Activated naive CD4-positive, alpha-beta T cell treated with anti-CD3 and anti-CD28 coated beads, Interleukin-2, amount 10 ng/mL, durations not matched to agents 7 days and 5 days (primary cell): ENCODE results near the gene ADTRP.

Experiments
- CTCF ChIA-PET: fragments of 350-600 bp; sonication (Branson Sonifier 250); formaldehyde crosslinking; loops from one replicate; lab custom pipeline; 2021; ENCODE audit warnings: antibody characterized with exemption; lab: Charles Lee
- DNase-seq: peaks from one replicate; pipeline ENCODE4 v3.0.0-alpha.2; 2020
- H3K27ac Mint-ChIP-seq: one replicate; pipeline ENCODE4 v1.8.0; 2021; ENCODE audit warnings: mild to moderate bottlenecking, moderate library complexity, mixed read lengths
- H3K27me3 Mint-ChIP-seq: one replicate; pipeline ENCODE4 v1.8.0; 2021; ENCODE audit warnings: mild to moderate bottlenecking, mixed read lengths
- H3K36me3 Mint-ChIP-seq: one replicate; pipeline ENCODE4 v1.8.0; 2021; ENCODE audit warnings: mixed read lengths
- H3K4me1 Mint-ChIP-seq: one replicate; pipeline ENCODE4 v1.8.0; 2021; ENCODE audit warnings: mixed read lengths
- H3K4me3 Mint-ChIP-seq: one replicate; pipeline ENCODE4 v1.8.0; 2021; ENCODE audit warnings: mild to moderate bottlenecking, moderate library complexity, mixed read lengths
- H3K9me3 Mint-ChIP-seq: one replicate; pipeline ENCODE4 v1.8.0; 2021; ENCODE audit warnings: mixed read lengths

Gene ADTRP

GRCh38 chr6:11778648-11779328 lies at the start of gene ADTRP:
Gene ADTRP (minus strand): TSS chr6:11778803. CDS start chr6:11778759, 44 bp downstream.
- no peak for DNase-seq
- Mint-ChIP-seq H3K9me3 (no peaks in the 10 kb centered on the region), H3K36me3 (no peaks in the 10 kb centered on the region), H3K4me1 (no peaks in the 10 kb centered on the region), H3K4me3 (no peak within 1 kb of the TSS), H3K27me3 (no peaks in the 10 kb centered on the region), H3K27ac (no peak within 1 kb of the TSS)
- CTCF ChIA-PET = interaction anchor here (1.0 kb wide), 1 partner anchor 58 kb away, joined by 3 read pairs; no protein-coding TSS in a partner anchor

- no peak for DNase-seq
- Mint-ChIP-seq H3K36me3 (no peaks in the 10 kb centered on the region), H3K27ac (no peak overlapping the region), H3K9me3 (no peaks in the 10 kb centered on the region), H3K27me3 (no peaks in the 10 kb centered on the region), H3K4me1 (no peaks in the 10 kb centered on the region), H3K4me3 (no peak overlapping the region)
- CTCF ChIA-PET = interaction anchor here (1.2 kb wide), 1 partner anchor 16 kb away, joined by 3 read pairs; no protein-coding TSS in a partner anchor
Measured at GRCh38 chr6:11826779-11827178, 48.2 kb upstream of the ADTRP start.

- Mint-ChIP-seq H3K27me3 (no peaks in the 10 kb centered on the region), H3K4me3 (no peak overlapping the region), H3K27ac (no peak overlapping the region), H3K9me3 (no peaks in the 10 kb centered on the region), H3K36me3 (no peaks in the 10 kb centered on the region), H3K4me1 (no peaks in the 10 kb centered on the region)
- no peak for DNase-seq
- CTCF ChIA-PET = no interaction called here
Measured at GRCh38 chr6:11824986-11825385, 46.4 kb upstream of the ADTRP start.

- H3K27ac Mint-ChIP-seq = no peak overlapping the region
- no peak overlapping the region for H3K4me3 Mint-ChIP-seq
- no peaks in the 10 kb centered on the region for H3K36me3 Mint-ChIP-seq
- H3K4me1 Mint-ChIP-seq = no peaks in the 10 kb centered on the region
- DNase-seq = no peak
- CTCF ChIA-PET = interaction anchor here (1.0 kb wide), 1 partner anchor 411 kb away, joined by 3 read pairs; no protein-coding TSS in a partner anchor
- H3K9me3 Mint-ChIP-seq = peaks cover 3% of the 10 kb centered on the region
- no peaks in the 10 kb centered on the region for H3K27me3 Mint-ChIP-seq
Measured at GRCh38 chr6:11822346-11822745, 43.7 kb upstream of the ADTRP start.

GRCh38 chr6:11821781-11822180 lies 43.2 kb upstream of the ADTRP start:
- Mint-ChIP-seq H3K4me1 (no peaks in the 10 kb centered on the region), H3K27me3 (no peaks in the 10 kb centered on the region), H3K36me3 (no peaks in the 10 kb centered on the region), H3K27ac (no peak overlapping the region), H3K4me3 (no peak overlapping the region), H3K9me3 (peaks cover 3% of the 10 kb centered on the region)
- no peak for DNase-seq
- CTCF ChIA-PET = interaction anchor here (1.0 kb wide), 1 partner anchor 411 kb away, joined by 3 read pairs; no protein-coding TSS in a partner anchor

- CTCF ChIA-PET = no interaction called here
- H3K4me1 Mint-ChIP-seq = no peaks in the 10 kb centered on the region
- peaks cover 3% of the 10 kb centered on the region for H3K9me3 Mint-ChIP-seq
- H3K27ac Mint-ChIP-seq = no peak overlapping the region
- no peaks in the 10 kb centered on the region for H3K27me3 Mint-ChIP-seq
- DNase-seq = no peak
- no peaks in the 10 kb centered on the region for H3K36me3 Mint-ChIP-seq
- no peak overlapping the region for H3K4me3 Mint-ChIP-seq
Measured at GRCh38 chr6:11820821-11821220, 42.2 kb upstream of the ADTRP start.

GRCh38 chr6:11819486-11819885 lies 40.9 kb upstream of the ADTRP start:
- peaks cover 3% of the 10 kb centered on the region for H3K9me3 Mint-ChIP-seq
- CTCF ChIA-PET = no interaction called here
- no peak overlapping the region for H3K4me3 Mint-ChIP-seq
- no peaks in the 10 kb centered on the region for H3K36me3 Mint-ChIP-seq
- no peaks in the 10 kb centered on the region for H3K4me1 Mint-ChIP-seq
- DNase-seq = no peak
- H3K27ac Mint-ChIP-seq = no peak overlapping the region
- H3K27me3 Mint-ChIP-seq = no peaks in the 10 kb centered on the region

- CTCF ChIA-PET = no interaction called here
- H3K27ac Mint-ChIP-seq = no peak overlapping the region
- H3K9me3 Mint-ChIP-seq = peaks cover 3% of the 10 kb centered on the region
- DNase-seq = no peak
- H3K36me3 Mint-ChIP-seq = no peaks in the 10 kb centered on the region
- H3K4me3 Mint-ChIP-seq = no peak overlapping the region
- H3K27me3 Mint-ChIP-seq = peaks cover 4% of the 10 kb centered on the region
- no peaks in the 10 kb centered on the region for H3K4me1 Mint-ChIP-seq
Measured at GRCh38 chr6:11815231-11815630, 36.6 kb upstream of the ADTRP start.

- CTCF ChIA-PET = no interaction called here
- H3K27ac Mint-ChIP-seq = no peak overlapping the region
- H3K36me3 Mint-ChIP-seq = no peaks in the 10 kb centered on the region
- H3K27me3 Mint-ChIP-seq = peaks cover 4% of the 10 kb centered on the region
- H3K4me3 Mint-ChIP-seq = no peak overlapping the region
- no peaks in the 10 kb centered on the region for H3K4me1 Mint-ChIP-seq
- H3K9me3 Mint-ChIP-seq = peaks cover 3% of the 10 kb centered on the region
- no peak for DNase-seq
Measured at GRCh38 chr6:11814819-11815218, 36.2 kb upstream of the ADTRP start.

GRCh38 chr6:11814106-11814505 lies 35.5 kb upstream of the ADTRP start:
- H3K27me3 Mint-ChIP-seq = peaks cover 4% of the 10 kb centered on the region
- H3K4me1 Mint-ChIP-seq = no peaks in the 10 kb centered on the region
- no peak overlapping the region for H3K27ac Mint-ChIP-seq
- DNase-seq = no peak
- CTCF ChIA-PET = no interaction called here
- H3K36me3 Mint-ChIP-seq = no peaks in the 10 kb centered on the region
- H3K9me3 Mint-ChIP-seq = no peaks in the 10 kb centered on the region
- no peak overlapping the region for H3K4me3 Mint-ChIP-seq

GRCh38 chr6:11813606-11814005 lies 35.0 kb upstream of the ADTRP start:
- no peak for DNase-seq
- H3K4me1 Mint-ChIP-seq = no peaks in the 10 kb centered on the region
- no peaks in the 10 kb centered on the region for H3K9me3 Mint-ChIP-seq
- no peaks in the 10 kb centered on the region for H3K36me3 Mint-ChIP-seq
- CTCF ChIA-PET = interaction anchor here (0.6 kb wide), 1 partner anchor 1722 kb away, joined by 3 read pairs; no protein-coding TSS in a partner anchor
- no peak overlapping the region for H3K4me3 Mint-ChIP-seq
- peaks cover 4% of the 10 kb centered on the region for H3K27me3 Mint-ChIP-seq
- no peak overlapping the region for H3K27ac Mint-ChIP-seq

GRCh38 chr6:11812951-11813350 lies 34.3 kb upstream of the ADTRP start:
- Mint-ChIP-seq H3K4me3 (no peak overlapping the region), H3K4me1 (no peaks in the 10 kb centered on the region), H3K9me3 (no peaks in the 10 kb centered on the region), H3K27ac (no peak overlapping the region), H3K27me3 (peaks cover 4% of the 10 kb centered on the region), H3K36me3 (no peaks in the 10 kb centered on the region)
- CTCF ChIA-PET = interaction anchor here (0.6 kb wide), 1 partner anchor 1723 kb away, joined by 3 read pairs; no protein-coding TSS in a partner anchor
- no peak for DNase-seq

GRCh38 chr6:11812439-11812838 lies 33.8 kb upstream of the ADTRP start:
- H3K27ac Mint-ChIP-seq = no peak overlapping the region
- no peaks in the 10 kb centered on the region for H3K9me3 Mint-ChIP-seq
- no peak for DNase-seq
- no peak overlapping the region for H3K4me3 Mint-ChIP-seq
- no peaks in the 10 kb centered on the region for H3K36me3 Mint-ChIP-seq
- peaks cover 4% of the 10 kb centered on the region for H3K27me3 Mint-ChIP-seq
- no peaks in the 10 kb centered on the region for H3K4me1 Mint-ChIP-seq
- CTCF ChIA-PET = no interaction called here

GRCh38 chr6:11811644-11812264 lies 33.2 kb upstream of the ADTRP start:
- H3K27ac Mint-ChIP-seq = no peak overlapping the region
- no peak for DNase-seq
- CTCF ChIA-PET = no interaction called here
- no peak overlapping the region for H3K4me3 Mint-ChIP-seq
- H3K9me3 Mint-ChIP-seq = no peaks in the 10 kb centered on the region
- peaks cover 4% of the 10 kb centered on the region for H3K27me3 Mint-ChIP-seq
- H3K36me3 Mint-ChIP-seq = no peaks in the 10 kb centered on the region
- peaks cover 3% of the 10 kb centered on the region for H3K4me1 Mint-ChIP-seq
